Neutrophil (primary cell): ENCODE measurements around the gene MESP1.

Experiments
- H3K27ac ChIP-seq: fragments of 200-600 bp; sonication (generic); 2 replicates; pipeline ENCODE4 v1.5.1; 2016; ENCODE audit warnings: mild to moderate bottlenecking, moderate library complexity
- H3K27me3 ChIP-seq: fragments of 200-600 bp; sonication (generic); 2 replicates; pipeline ENCODE4 v1.6.0; 2016; ENCODE audit warnings: mild to moderate bottlenecking
- H3K36me3 ChIP-seq: fragments of 200-600 bp; sonication (generic); 2 replicates; pipeline ENCODE4 v1.5.1; 2017
- H3K4me1 ChIP-seq, 2 experiments: fragments of 200-600 bp in 1 of 2; sonication (generic) in 1 of 2; 1 replicate in 1 of 2; 2 replicates in 1 of 2; pipeline versions ENCODE4 v1.5.1 to v1.6.1; 2013 to 2016; ENCODE audit warnings: low read depth in 1 of 2, low read length in 1 of 2, mild to moderate bottlenecking in 1 of 2, moderate library complexity in 1 of 2; ENCODE audit not compliant: control insufficient read depth in 1 of 2, insufficient read depth in 1 of 2
- H3K4me3 ChIP-seq, 2 experiments: fragments of 200-600 bp in 1 of 2; sonication (generic) in 1 of 2; 1 replicate in 1 of 2; 2 replicates in 1 of 2; pipeline ENCODE4 v1.5.1; 2013 to 2016; ENCODE audit warnings: low read depth in 1 of 2, low read length in 1 of 2, mild to moderate bottlenecking in 1 of 2, moderate library complexity in 1 of 2
- H3K9me3 ChIP-seq: fragments of 200-600 bp; sonication (generic); 2 replicates; pipeline ENCODE4 v1.5.1; 2016
- TF ChIP-seq, protein P1 (sequence below): fragments of 200-600 bp; sonication (generic); IDR thresholded peaks from 2 replicates; pipeline ENCODE4 v1.5.1; 2016; ENCODE audit warnings: antibody characterized with exemption

MESP1 gene

DNA sequence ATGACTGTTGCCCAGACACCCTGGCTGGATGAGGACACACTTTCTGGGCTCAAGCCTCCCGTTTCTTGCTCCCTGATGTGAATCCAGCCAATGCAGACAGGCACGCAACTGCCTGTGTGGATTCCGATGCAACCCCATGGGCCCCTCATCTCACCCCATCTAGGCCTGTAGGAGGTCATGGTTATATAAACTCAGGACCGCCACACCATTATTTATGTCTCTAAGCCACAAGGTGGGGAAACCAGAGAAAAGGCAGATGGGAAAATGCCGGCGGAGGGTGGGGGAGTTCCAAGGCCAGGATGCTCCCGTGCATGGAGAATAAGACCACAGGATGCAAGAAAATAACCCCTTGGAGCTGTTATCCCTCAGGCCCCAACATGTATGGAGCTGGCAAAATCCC, 2.0 kb downstream of the MESP1 start:
- Histone ChIP-seq H3K27ac (no peak overlapping the region), H3K27me3 (peaks cover 50% of the 10 kb centered on the region), H3K36me3 (no peaks in the 10 kb centered on the region), H3K4me3 (no peak overlapping the region), H3K4me1 (peaks cover 14 to 18% of the 10 kb centered on the region in 2 experiments), H3K9me3 (no peaks in the 10 kb centered on the region)
- TF ChIP-seq, protein P1, sequence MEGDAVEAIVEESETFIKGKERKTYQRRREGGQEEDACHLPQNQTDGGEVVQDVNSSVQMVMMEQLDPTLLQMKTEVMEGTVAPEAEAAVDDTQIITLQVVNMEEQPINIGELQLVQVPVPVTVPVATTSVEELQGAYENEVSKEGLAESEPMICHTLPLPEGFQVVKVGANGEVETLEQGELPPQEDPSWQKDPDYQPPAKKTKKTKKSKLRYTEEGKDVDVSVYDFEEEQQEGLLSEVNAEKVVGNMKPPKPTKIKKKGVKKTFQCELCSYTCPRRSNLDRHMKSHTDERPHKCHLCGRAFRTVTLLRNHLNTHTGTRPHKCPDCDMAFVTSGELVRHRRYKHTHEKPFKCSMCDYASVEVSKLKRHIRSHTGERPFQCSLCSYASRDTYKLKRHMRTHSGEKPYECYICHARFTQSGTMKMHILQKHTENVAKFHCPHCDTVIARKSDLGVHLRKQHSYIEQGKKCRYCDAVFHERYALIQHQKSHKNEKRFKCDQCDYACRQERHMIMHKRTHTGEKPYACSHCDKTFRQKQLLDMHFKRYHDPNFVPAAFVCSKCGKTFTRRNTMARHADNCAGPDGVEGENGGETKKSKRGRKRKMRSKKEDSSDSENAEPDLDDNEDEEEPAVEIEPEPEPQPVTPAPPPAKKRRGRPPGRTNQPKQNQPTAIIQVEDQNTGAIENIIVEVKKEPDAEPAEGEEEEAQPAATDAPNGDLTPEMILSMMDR = no peak

- Histone ChIP-seq H3K4me1 (peaks cover 14 to 18% of the 10 kb centered on the region in 2 experiments), H3K27me3 (peaks cover 50% of the 10 kb centered on the region), H3K36me3 (no peaks in the 10 kb centered on the region), H3K9me3 (no peaks in the 10 kb centered on the region), H3K27ac (no peak overlapping the region), H3K4me3 (no peak overlapping the region)
- TF ChIP-seq, protein P1 = no peak
These were observed 3.1 kb downstream of the MESP1 start for GRCh38 chr15:89747708-89748682.

DNA sequence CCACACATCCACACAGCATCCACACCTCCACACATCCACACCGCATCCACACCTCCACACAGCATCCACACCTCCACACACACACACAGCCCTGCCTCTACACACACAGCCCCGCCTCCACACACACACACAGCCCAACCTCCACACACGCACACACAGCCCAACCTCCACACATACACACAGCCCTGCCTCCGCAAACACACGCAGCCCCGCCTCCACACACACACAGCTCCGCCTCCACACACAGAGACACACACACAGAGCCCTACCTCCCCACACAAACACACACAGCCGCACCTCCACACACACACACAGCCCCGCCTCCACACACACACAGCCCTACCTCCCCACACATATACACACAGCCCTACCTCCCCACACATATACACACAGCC, 4.7 kb downstream of the MESP1 start:
- Histone ChIP-seq H3K36me3 (no peaks in the 10 kb centered on the region), H3K27ac (no peak overlapping the region), H3K9me3 (no peaks in the 10 kb centered on the region), H3K4me3 (no peak overlapping the region), H3K4me1 (peaks cover 14 to 15% of the 10 kb centered on the region in 2 experiments), H3K27me3 (peaks cover 37% of the 10 kb centered on the region)
- TF ChIP-seq, protein P1 = no peak

DNA sequence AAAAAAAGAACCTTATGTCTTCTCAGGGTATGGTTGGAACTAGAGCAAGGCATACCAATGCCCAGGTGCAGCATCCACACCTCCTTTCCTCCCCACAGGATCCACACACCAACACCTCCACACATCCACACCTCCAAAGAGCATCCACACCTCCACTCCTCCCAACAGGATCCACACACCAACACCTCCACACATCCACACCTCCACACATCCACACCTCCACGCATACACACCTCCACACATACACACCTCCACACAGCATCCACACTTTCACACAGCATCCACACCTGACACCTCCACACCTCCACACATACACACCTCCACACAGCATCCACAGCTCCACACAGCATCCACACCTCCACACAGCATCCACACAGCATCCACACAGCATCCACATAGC, 5.3 kb downstream of the MESP1 start:
- Histone ChIP-seq H3K36me3 (no peaks in the 10 kb centered on the region), H3K4me1 (peaks cover 10 to 11% of the 10 kb centered on the region in 2 experiments), H3K27me3 (peaks cover 34% of the 10 kb centered on the region), H3K27ac (no peak overlapping the region), H3K9me3 (no peaks in the 10 kb centered on the region), H3K4me3 (no peak overlapping the region)
- TF ChIP-seq, protein P1 = no peak

DNA sequence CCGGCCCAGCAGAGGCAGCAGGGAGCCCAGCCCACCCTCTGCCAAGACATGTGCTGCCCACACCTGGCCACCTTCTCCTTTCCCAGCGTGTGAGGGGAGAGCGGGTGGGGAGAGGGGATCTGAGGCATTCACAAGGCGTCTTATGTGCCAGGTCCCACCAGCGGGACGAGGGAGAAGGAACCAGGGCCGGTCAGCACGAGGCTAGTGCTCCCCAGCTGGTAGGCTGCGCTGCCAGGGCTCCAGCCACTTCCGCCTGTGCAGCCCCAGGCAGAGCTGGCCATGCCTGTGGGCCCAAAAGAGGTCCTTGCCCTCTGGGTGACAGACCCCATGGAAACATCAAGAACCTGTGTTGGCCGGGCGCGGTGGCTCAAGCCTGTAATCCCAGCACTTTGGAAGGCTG, 5.9 kb downstream of the MESP1 start:
- Histone ChIP-seq H3K27ac (no peak overlapping the region), H3K36me3 (no peaks in the 10 kb centered on the region), H3K4me3 (no peak overlapping the region), H3K9me3 (no peaks in the 10 kb centered on the region), H3K4me1 (peaks cover 6% of the 10 kb centered on the region in 2 experiments), H3K27me3 (peaks cover 29% of the 10 kb centered on the region)
- TF ChIP-seq, protein P1 = no peak
